MM.1S (cell line): ENCODE data around the gene INSYN2A.

ENCODE experiments used
- DNase-seq: peaks from one replicate; pipeline ENCODE4 v3.0.0-alpha.2; 2015
- H2AFZ ChIP-seq: fragments of 300-600 bp; sonication (generic); 2 replicates; pipeline ENCODE4 v1.6.0; 2016; ENCODE audit warnings: antibody characterized with exemption, low read length
- H3F3A ChIP-seq: fragments of 300-600 bp; sonication (generic); 2 replicates; pipeline ENCODE4 v1.6.1; 2016; ENCODE audit warnings: mild to moderate bottlenecking, antibody characterized with exemption, low read length, moderate library complexity, mixed read lengths; ENCODE audit not compliant: insufficient read depth
- H3K27ac ChIP-seq: fragments of 300-600 bp; sonication (generic); 2 replicates; pipeline ENCODE4 v1.5.1; 2016; ENCODE audit warnings: mild to moderate bottlenecking, low read length
- H3K27me3 ChIP-seq: fragments of 300-600 bp; sonication (generic); replicated peaks from 2 replicates; pipeline ENCODE4 v1.6.0; 2016; ENCODE audit warnings: low read length; ENCODE audit not compliant: insufficient read depth
- H3K36me3 ChIP-seq: fragments of 300-600 bp; sonication (generic); replicated peaks from 2 replicates; pipeline ENCODE4 v1.6.1; 2016; ENCODE audit warnings: mild to moderate bottlenecking, low read length, mixed read lengths; ENCODE audit not compliant: insufficient read depth
- H3K4me1 ChIP-seq: fragments of 300-600 bp; sonication (generic); 2 replicates; pipeline ENCODE4 v1.6.1; 2016; ENCODE audit warnings: low read length, mixed read lengths
- H3K4me2 ChIP-seq: fragments of 300-600 bp; sonication (generic); 2 replicates; pipeline ENCODE4 v1.6.0; 2016; ENCODE audit warnings: low read depth, low read length
- H3K4me3 ChIP-seq: fragments of 300-600 bp; sonication (generic); 2 replicates; pipeline ENCODE4 v1.5.1; 2016; ENCODE audit warnings: low read length, mixed read lengths
- H3K79me2 ChIP-seq: fragments of 300-600 bp; sonication (generic); 2 replicates; pipeline ENCODE4 v1.6.1; 2016; ENCODE audit warnings: mixed run types, low read length, mixed read lengths
- H3K9ac ChIP-seq: fragments of 300-600 bp; sonication (generic); 2 replicates; pipeline ENCODE4 v1.6.1; 2016; ENCODE audit warnings: low read length, mixed read lengths
- H3K9me2 ChIP-seq: fragments of 300-600 bp; sonication (generic); replicated peaks from 2 replicates; pipeline ENCODE4 v1.6.1; 2016; ENCODE audit warnings: mild to moderate bottlenecking, low read length, mixed read lengths; ENCODE audit not compliant: insufficient read depth
- H3K9me3 ChIP-seq: fragments of 300-600 bp; sonication (generic); replicated peaks from 2 replicates; pipeline ENCODE4 v1.6.1; 2016; ENCODE audit warnings: mild to moderate bottlenecking, low read length, mixed read lengths; ENCODE audit not compliant: insufficient read depth
- H4K20me1 ChIP-seq: fragments of 300-600 bp; sonication (generic); 2 replicates; pipeline ENCODE4 v1.6.1; 2016; ENCODE audit warnings: mild to moderate bottlenecking, low read length, moderate library complexity, mixed read lengths; ENCODE audit not compliant: insufficient read depth
- CTCF ChIP-seq: fragments of 300-600 bp; sonication (generic); IDR thresholded peaks from 2 replicates; pipeline ENCODE4 v1.5.1; 2016; ENCODE audit warnings: antibody characterized with exemption, low read length, mixed read lengths
- EZH2 ChIP-seq: fragments of 300-600 bp; sonication (generic); optimal IDR thresholded peaks from 2 replicates; pipeline ENCODE3; 2017; ENCODE audit warnings: low read depth, mild to moderate bottlenecking, antibody characterized with exemption, low read length, mixed read lengths
- EZH2phosphoT487 ChIP-seq: fragments of 300-600 bp; sonication (generic); IDR thresholded peaks from 2 replicates; pipeline ENCODE4 v1.6.1; 2018; ENCODE audit warnings: antibody characterized with exemption, low read length

Gene INSYN2A

DNA sequence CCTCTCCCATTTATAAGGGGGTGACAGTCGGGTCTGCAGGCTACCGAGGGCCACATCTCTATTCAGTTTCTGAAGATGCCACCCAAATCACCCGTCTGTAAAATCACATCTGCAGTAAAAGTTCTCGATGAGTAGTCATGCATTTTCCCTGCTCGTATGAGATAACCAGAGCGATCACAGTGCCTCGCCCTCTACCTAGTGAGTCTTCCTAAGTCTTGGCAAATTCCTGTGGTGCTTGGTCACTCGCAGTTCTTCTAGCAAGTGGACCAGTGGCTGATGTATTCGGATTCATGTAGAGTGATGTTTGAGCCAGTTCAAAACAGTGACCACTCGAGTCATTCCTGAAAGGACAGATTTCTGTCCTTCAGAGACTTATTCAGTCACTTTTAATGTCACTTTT is 44.9 kb downstream of the INSYN2A start:
- Histone ChIP-seq H3K79me2 (no peaks in the 10 kb centered on the region), H3K27me3 (no peaks in the 10 kb centered on the region), H2AFZ (no peak overlapping the region), H3K36me3 (no peaks in the 10 kb centered on the region), H3K9me2 (no peaks in the 10 kb centered on the region), H3K9ac (no peak overlapping the region), H3K4me2 (no peak overlapping the region), H3K9me3 (no peaks in the 10 kb centered on the region), H4K20me1 (no peaks in the 10 kb centered on the region), H3K4me1 (no peaks in the 10 kb centered on the region), H3K4me3 (no peak overlapping the region), H3F3A (no peaks in the 10 kb centered on the region), H3K27ac (no peak overlapping the region)
- no peak for DNase-seq
- no peak for TF ChIP-seq EZH2phosphoT487
- TF ChIP-seq CTCF: no peak
- no peak for TF ChIP-seq EZH2

DNA sequence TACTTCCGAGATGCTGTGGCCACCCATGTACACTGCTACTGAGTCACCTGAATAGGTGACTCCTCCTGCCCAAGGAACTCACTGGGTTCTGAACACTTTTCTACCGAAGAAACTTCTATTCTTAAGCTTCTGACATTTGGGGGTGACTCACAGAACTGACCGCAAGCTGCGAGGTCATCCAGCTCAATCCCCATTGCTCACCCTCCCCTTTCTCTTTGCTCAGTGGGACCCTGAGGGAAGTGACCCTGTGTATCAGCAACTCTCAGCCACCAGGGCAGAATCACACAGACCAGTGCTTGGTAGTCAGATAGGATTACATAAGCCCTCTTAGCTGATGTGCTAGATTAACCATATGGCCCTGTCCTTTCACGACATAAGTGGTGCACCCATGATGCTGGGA is 46.3 kb downstream of the INSYN2A start:
- Histone ChIP-seq H3K9ac (no peak overlapping the region), H3K4me1 (no peaks in the 10 kb centered on the region), H3K27ac (no peak overlapping the region), H3K9me2 (no peaks in the 10 kb centered on the region), H3K4me2 (no peak overlapping the region), H2AFZ (no peak overlapping the region), H3K4me3 (no peak overlapping the region), H3K9me3 (no peaks in the 10 kb centered on the region), H3K27me3 (no peaks in the 10 kb centered on the region), H3F3A (no peaks in the 10 kb centered on the region), H3K36me3 (no peaks in the 10 kb centered on the region), H3K79me2 (no peaks in the 10 kb centered on the region), H4K20me1 (no peaks in the 10 kb centered on the region)
- no peak for DNase-seq
- TF ChIP-seq CTCF (no peak), EZH2phosphoT487 (no peak), EZH2 (no peak)

DNA sequence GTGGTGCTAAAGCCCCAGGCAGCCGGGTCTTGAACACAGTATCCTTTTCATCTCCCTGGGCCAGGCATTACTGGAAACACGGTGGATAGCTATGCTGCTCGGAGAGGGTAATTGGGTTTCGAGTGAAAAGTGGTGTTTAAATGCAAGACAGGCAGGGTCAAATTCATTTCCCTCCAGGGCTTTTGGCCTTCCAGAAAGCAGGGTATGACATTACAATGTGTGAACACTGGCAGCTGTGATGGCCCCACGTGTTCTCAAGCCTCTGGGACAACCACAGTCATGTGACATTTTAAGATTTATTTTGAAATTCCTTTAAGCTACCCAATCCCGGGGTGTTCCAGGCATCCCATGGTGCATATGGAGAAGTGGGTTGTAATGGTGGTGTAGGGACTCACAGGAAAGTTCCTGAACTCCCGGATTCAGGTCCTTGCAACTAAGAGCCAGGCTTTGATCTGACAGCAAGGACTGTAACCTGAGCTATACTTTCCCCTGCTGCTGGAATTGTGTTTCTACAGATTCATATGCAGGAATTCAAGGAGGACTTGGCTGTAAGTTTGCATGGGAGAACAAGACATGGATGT is 46.8 kb downstream of the INSYN2A start:
- Histone ChIP-seq H3K4me1 (no peaks in the 10 kb centered on the region), H3K9me3 (no peaks in the 10 kb centered on the region), H3K79me2 (no peaks in the 10 kb centered on the region), H3F3A (no peaks in the 10 kb centered on the region), H3K36me3 (no peaks in the 10 kb centered on the region), H3K4me3 (no peak overlapping the region), H4K20me1 (no peaks in the 10 kb centered on the region), H3K27ac (no peak overlapping the region), H3K4me2 (no peak overlapping the region), H3K27me3 (no peaks in the 10 kb centered on the region), H2AFZ (no peak overlapping the region), H3K9ac (no peak overlapping the region), H3K9me2 (no peaks in the 10 kb centered on the region)
- DNase-seq: no peak
- TF ChIP-seq EZH2: no peak
- no peak for TF ChIP-seq EZH2phosphoT487
- TF ChIP-seq CTCF: no peak
